WERI-Rb-1 (cell line): ENCODE data around the gene COL1A1.
A peak's percentile ranks its signal among the peaks of the same experiment; 100 is the strongest.

Experiments used
- DNase-seq: peaks from one replicate; pipeline ENCODE4 v3.0.0-alpha.2; 2020
- H3K27ac ChIP-seq: fragments of 250-450 bp; sonication (Bioruptor Pico); 2 replicates; pipeline ENCODE4 v1.5.1; 2020; ENCODE audit warnings: mild to moderate bottlenecking, moderate library complexity
- H3K27me3 ChIP-seq: fragments of 250-450 bp; sonication (Bioruptor Pico); 2 replicates; pipeline ENCODE4 v1.5.1; 2021; ENCODE audit warnings: mild to moderate bottlenecking, low read depth, moderate library complexity; ENCODE audit not compliant: insufficient read depth, severe bottlenecking
- H3K36me3 ChIP-seq: fragments of 250-450 bp; sonication (Bioruptor Pico); 2 replicates; pipeline ENCODE4 v1.5.1; 2020; ENCODE audit warnings: mild to moderate bottlenecking, moderate library complexity
- H3K4me3 ChIP-seq: 2 replicates; pipeline ENCODE4 v1.5.1; 2011; ENCODE audit warnings: low read depth, mild to moderate bottlenecking, control low read depth, low read length
- H3K9me3 ChIP-seq: fragments of 250-450 bp; sonication (Bioruptor Pico); 2 replicates; pipeline ENCODE4 v1.5.1; 2021; ENCODE audit warnings: mild to moderate bottlenecking, moderate library complexity; ENCODE audit not compliant: severe bottlenecking
- TF ChIP-seq, protein P1 (sequence below): IDR thresholded peaks from 2 replicates; pipeline ENCODE4 v1.5.1; 2011; ENCODE audit warnings: low read depth, mild to moderate bottlenecking, control low read depth, inconsistent platforms, low read length

Gene COL1A1

DNA sequence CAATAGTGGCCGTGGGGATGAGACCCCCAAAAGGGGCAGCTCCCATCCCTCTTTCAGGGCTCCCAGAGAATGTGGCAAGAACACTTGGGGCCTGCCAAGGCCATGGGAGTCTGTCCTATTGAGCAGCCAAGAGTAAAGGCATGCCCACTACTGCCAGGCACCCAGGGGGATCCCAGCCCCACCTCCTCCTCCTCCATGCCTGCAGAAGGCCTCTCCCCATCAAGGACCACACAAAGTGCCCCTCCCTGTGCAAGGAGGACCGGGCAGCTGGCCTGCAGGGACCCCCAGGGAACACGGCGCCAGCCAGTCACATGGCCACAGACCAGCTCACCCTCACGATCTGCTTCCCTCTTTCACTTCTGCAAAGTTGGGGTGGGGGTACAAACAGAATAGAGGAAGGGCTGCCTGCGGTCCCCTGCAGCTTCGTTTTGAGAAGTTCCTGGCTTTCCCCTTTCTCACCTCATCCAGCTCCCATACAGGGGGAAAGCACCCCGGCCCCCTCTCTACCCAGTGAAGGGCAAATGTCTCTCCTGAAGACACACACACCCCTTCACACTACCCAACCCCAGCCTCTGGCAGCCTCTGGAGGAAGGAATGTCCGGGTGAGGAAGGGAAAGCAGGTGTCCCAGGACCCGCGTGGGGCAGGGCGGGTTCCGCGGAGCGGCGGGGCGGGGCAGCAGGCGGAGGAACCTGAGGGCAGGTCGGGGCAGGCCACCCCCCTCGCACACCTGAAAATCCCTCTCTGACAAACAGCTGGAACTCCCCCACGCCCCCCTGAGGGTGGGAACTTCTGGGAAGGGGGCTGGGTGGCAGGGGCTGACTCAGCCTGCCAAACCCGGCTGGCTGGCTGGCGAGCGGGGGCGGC lies 53.0 kb downstream of the COL1A1 start:
- H3K9me3 ChIP-seq = no peaks in the 10 kb centered on the region
- H3K27ac ChIP-seq = peak overlapping the region; percentile 35; the same call in 1 of the 2 replicates
- H3K27me3 ChIP-seq = no peaks in the 10 kb centered on the region
- peak overlapping the region; percentile 68 for H3K4me3 ChIP-seq
- no peak for DNase-seq
- H3K36me3 ChIP-seq = peaks cover 46% of the 10 kb centered on the region
- TF ChIP-seq, protein P1, sequence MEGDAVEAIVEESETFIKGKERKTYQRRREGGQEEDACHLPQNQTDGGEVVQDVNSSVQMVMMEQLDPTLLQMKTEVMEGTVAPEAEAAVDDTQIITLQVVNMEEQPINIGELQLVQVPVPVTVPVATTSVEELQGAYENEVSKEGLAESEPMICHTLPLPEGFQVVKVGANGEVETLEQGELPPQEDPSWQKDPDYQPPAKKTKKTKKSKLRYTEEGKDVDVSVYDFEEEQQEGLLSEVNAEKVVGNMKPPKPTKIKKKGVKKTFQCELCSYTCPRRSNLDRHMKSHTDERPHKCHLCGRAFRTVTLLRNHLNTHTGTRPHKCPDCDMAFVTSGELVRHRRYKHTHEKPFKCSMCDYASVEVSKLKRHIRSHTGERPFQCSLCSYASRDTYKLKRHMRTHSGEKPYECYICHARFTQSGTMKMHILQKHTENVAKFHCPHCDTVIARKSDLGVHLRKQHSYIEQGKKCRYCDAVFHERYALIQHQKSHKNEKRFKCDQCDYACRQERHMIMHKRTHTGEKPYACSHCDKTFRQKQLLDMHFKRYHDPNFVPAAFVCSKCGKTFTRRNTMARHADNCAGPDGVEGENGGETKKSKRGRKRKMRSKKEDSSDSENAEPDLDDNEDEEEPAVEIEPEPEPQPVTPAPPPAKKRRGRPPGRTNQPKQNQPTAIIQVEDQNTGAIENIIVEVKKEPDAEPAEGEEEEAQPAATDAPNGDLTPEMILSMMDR = no peak

DNA sequence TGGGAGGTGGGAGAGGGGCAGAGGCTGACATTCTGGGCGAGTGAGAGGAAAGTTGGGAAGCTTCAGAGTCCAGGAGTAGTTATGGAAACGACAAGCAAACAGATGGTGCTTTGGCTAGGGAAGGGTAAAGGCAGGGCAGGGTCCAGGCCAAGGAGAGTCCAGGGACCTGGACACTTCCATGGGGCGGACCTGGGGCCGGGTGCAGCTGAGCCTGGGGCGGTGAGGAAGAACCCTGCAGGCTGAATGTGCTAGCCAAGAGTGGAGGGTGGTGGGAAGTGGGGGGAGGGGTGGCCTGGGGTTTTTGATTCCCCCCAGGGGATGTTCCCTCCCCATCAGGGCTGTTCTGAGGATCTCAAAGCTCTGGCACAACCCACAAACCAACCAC lies 53.6 kb downstream of the COL1A1 start:
- Histone ChIP-seq H3K4me3 (peak overlapping the region; percentile 68), H3K27ac (no peak overlapping the region), H3K27me3 (no peaks in the 10 kb centered on the region), H3K9me3 (no peaks in the 10 kb centered on the region), H3K36me3 (peaks cover 52% of the 10 kb centered on the region)
- TF ChIP-seq, protein P1 = no peak
- no peak for DNase-seq

DNA sequence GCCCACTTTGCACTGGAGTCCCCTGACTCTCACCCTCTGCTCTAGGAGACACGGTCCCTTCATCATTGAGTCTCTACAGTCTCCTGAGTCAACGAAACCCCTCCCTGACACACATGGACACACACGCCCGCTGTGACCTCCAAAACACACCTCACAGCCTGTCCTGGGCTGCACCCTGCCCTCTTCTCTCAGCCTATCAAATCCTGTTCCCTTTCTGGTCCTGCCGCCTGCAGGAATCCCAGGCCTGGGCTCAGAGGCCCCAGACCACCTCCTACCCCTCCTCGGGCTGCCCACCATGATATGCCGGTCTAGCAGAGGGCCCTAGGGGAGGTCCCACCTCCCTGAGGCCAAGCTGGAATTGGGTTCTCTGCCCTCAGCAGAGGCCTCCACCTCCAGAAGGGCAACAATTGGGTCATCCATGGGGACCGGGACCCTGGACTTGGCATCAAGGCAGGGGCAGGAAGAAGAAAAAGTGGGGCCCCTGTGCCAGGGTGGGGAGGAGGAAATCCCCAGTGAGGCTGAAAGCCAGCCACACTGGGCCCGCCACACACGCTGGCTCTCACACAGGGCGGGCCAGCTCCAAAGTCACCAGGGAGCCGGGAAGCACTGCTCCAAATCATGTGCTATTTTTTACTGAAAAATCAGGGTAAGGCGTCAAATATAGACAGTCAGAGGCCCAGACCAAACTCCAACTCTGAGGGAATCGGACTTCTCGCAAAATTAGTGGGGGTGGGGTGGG lies 54.3 kb downstream of the COL1A1 start:
- H3K4me3 ChIP-seq = no peak overlapping the region

DNA sequence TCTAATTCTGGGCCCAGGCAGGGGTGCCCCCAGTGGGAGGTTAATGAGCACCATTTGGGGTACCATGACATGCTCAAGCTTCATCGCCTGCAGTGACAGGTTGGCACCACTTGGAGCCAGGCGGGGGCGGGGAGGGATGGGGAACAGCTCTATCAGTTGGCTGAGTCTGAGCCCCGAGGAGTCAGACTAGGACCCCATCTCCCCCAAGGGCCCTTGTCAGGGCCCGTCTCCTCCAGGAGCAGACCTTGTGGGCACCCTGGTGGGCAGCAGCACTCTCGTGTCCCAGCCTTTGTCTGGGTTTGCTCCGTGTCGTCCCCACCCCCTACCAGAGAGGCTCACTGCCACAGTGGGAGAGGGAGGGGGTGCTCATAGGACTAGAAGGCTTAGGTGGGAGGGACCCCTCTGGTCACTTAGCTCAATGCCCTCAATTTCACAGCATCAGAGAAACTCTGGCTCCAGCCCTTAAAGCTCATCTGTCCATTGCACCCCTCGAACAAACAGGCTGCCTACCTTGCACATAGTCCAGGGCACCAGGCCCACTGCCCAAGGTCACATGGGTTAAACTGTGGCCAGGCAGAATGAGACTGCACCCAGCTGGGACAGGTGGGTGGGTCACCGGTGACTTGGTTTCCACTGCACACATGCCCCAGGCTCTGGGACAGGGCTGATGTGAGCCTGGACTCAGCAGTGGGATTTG lies 55.1 kb downstream of the COL1A1 start:
- Histone ChIP-seq H3K9me3 (no peaks in the 10 kb centered on the region), H3K27me3 (no peaks in the 10 kb centered on the region), H3K27ac (no peak overlapping the region), H3K4me3 (no peak overlapping the region), H3K36me3 (peaks cover 65% of the 10 kb centered on the region)
- TF ChIP-seq, protein P1 = 0 out of 2 replicates have a peak, but pooled peaks have one; percentile 14
- no peak for DNase-seq

More for the DNA sequence above, 54.3 kb downstream of the COL1A1 start:
- no peak for DNase-seq
- H3K27ac ChIP-seq = no peak overlapping the region; the same call in 1 of the 2 replicates
- no peaks in the 10 kb centered on the region for H3K27me3 ChIP-seq
- peaks cover 60% of the 10 kb centered on the region for H3K36me3 ChIP-seq
- TF ChIP-seq, protein P1 = no peak
- no peaks in the 10 kb centered on the region for H3K9me3 ChIP-seq

DNA sequence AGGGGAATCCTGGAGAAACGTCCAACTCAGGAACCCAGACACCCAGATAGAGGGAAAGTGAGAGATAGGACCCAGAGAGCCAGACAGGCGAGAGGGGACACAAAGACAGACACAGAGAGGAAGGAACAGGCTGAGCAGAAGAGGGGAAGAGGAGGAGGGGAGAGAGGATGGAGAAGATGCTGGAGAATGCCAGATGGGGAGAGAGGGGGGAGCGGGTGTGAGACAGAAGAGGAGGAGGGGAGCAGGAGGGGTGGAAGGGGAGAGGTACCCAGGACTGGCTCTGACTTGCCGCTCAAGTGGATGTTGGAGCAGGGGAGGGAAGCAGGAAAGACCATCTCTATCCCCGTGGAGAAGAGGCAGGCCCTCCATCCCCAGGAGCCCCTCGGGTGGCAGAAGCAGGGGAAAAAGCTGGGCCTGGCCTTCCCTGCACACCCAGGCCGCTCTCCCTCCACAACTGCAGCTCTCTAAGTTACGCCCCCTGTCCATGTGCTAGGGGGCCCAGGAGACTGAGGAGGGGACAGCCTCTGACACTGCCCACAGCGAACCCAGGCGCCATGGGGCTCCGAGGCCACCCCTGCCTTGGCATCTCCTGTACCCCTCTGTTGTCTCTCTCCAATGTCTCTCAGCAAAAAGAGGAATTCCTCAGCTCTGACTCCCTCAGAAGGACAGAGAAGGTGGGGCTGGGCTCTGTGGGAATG lies 55.8 kb downstream of the COL1A1 start:
- no peaks in the 10 kb centered on the region for H3K27me3 ChIP-seq
- H3K4me3 ChIP-seq = no peak overlapping the region
- DNase-seq = no peak
- TF ChIP-seq, protein P1 = no peak
- no peaks in the 10 kb centered on the region for H3K9me3 ChIP-seq
- H3K27ac ChIP-seq = no peak overlapping the region
- peaks cover 72% of the 10 kb centered on the region for H3K36me3 ChIP-seq
